Activated CD4-positive, alpha-beta T cell treated with anti-CD3 and anti-CD28 coated beads, Interleukin-2, Interleukin-6, amounts not matched to agents 100 ng/mL and 50 ng/mL, durations not matched to agents 16 hours and 8 hours (primary cell): ENCODE results near the gene ADAM21.
"Not testable (repeated sequence)": the region's sequence is repeated elsewhere in the genome, so short reads cannot be mapped to it uniquely, and the experiment has no call there.

Experiments used
- DNase-seq: peaks from one replicate; pipeline ENCODE4 v3.0.0-alpha.2; 2020

ADAM21 gene

DNA sequence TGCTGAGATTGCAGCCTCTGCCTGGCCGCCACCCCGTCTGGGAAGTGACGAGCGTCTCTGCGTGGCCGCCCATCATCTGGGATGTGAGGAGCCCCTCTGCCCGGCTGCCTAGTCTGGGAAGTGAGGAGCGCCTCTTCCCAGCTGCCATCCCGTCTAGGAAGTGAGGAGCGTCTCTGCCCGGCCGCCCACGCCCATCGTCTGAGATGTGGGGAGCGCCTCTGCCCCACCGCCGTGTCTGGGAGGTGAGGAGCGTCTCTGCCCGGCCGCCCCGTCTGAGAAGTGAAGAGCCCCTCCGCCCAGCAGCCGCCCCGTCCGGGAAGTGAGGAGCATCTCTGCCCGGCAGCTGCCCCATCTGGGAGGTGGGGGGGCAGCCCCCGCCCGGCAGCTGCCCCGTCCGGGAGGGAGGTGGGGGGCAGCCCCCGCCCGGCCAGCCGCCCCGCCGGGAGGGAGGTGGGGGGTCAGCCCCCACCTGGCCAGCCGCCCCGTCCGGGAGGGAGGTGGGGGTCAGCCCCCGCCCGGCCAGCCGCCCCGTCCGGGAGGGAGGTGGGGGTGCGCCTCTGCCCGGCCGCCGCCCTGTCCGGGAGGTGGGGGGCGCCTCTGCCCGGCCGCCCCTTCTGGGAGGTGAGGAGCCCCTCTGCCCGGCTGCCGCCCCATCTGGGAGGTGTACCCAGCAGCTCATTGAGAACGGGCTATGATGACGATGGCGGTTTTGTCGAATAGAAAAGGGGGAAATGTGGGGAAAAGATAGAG, 25.6 kb downstream of the ADAM21 start:
- not testable (repeated sequence) for DNase-seq

GRCh38 chr14:70489579-70490200, 37.7 kb downstream of the ADAM21 start:
- DNase-seq: no peak

- DNase-seq: no peak
Measured at GRCh38 chr14:70498191-70498590, 46.2 kb downstream of the ADAM21 start.
